ENCODE measurements around the gene C8A.

The C8A gene

DNA sequence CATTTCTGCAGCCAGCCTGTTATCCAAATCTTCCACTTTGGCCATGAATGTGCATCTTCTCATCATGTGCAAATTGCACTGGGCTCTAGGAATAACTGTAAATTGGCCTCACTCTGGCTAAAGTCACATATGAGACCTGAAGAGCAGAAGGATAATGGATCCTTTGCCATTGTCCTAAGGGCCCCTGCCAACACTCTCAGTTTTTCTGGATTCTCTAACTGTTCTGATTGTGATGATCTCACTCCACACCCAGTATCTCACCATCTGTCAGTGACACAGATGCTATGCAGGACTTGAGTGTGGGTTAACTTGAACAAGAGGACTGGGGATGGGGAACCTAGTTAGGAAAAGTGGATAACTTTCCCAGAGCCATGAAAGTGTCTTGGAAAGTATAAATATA, 26.9 kb upstream of the C8A start:
- no peak for TF ChIP-seq POLR2A (IDR thresholded peaks at IDR 0.05; ENCODE audit: low read depth, low read length)
- no peak for DNase-seq (ENCODE audit: insufficient read length, low spot score)
- no peak for FAIRE-seq

DNA sequence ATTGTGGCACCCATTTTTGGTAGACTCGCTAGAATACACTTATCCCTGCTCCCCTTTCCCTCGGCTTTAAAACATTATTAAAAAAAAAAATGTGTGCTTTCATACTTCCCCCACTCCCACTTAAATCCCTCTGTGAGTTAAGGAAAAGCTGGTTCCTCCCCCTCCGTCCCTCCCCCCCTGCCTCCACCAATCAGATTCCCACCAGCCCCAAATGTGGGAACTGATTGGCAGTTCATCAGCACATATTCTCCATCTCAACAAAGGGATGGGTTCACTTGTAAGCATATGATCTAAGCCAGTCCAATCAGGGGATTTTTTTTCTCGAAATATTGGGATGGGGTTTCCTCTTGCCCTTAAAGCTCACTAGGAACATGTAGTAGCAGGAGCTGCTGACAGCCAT, 24.5 kb upstream of the C8A start:
- no peak for TF ChIP-seq POLR2A (IDR thresholded peaks at IDR 0.05; ENCODE audit: low read depth, low read length)
- DNase-seq (ENCODE audit: insufficient read length, low spot score) (no peak), FAIRE-seq (no peak)

- FAIRE-seq = peak; percentile 15
- TF ChIP-seq POLR2A (IDR thresholded peaks at IDR 0.05; ENCODE audit: low read depth, low read length) = no peak
- DNase-seq (ENCODE audit: insufficient read length, low spot score) = peak; percentile 33
Observed at GRCh38 chr1:56831871-56832693, 22.5 kb upstream of the C8A start.

DNA sequence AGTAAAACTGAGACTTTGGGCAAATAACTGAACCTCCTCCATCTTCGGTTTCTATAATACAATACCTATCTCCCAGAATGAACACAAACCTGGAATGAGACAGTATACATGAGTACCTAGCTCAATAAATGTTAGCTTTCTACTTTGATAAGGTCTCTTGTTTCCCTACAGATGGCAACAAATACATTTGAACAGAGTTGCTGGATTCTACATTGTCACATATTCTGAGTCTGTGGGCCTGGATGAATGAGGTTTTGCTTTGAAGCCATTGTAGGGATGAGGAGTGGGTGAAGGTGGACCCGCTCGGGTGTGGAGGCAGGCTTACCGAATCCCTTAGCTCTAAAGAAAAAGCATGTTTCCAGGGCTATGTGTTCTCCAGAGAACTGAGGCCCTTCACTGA, 21.5 kb upstream of the C8A start:
- DNase-seq (ENCODE audit: insufficient read length, low spot score) (no peak), FAIRE-seq (no peak)
- no peak for TF ChIP-seq POLR2A (IDR thresholded peaks at IDR 0.05; ENCODE audit: low read depth, low read length)

- TF ChIP-seq POLR2A (IDR thresholded peaks at IDR 0.05; ENCODE audit: low read depth, low read length) = no peak
- FAIRE-seq = no peak
Observed at GRCh38 chr1:56834137-56834900, 20.3 kb upstream of the C8A start.

DNA sequence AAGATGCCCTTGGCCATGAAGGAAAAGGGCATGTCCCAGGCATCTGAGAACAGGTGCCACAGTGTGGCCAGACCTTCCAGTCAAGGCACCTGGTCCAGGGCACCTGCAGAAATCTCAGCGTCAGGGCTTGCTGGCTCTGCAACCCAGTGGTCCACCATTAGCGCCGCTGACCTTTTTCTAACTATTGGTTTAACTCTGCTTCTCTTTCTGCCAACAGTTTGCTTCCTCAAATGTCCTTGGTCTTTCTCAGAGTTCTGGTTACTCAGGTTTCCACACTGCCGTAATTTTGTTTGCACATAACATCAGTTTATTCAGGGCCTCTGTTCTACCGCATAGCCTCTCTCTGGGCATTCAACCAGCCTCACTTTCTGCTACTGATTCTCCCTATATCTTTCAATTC, 18.9 kb upstream of the C8A start:
- no peak for FAIRE-seq
- no peak for TF ChIP-seq POLR2A (IDR thresholded peaks at IDR 0.05; ENCODE audit: low read depth, low read length)
- DNase-seq (ENCODE audit: insufficient read length, low spot score) = no peak

More at GRCh38 chr1:56834137-56834900, 20.3 kb upstream of the C8A start:
- DNase-seq (ENCODE audit: insufficient read length, low spot score) = no peak

- no peak for TF ChIP-seq POLR2A (IDR thresholded peaks at IDR 0.05; ENCODE audit: low read depth, low read length)
- DNase-seq (ENCODE audit: insufficient read length, low spot score) = no peak
- no peak for FAIRE-seq
Observed at GRCh38 chr1:56836359-56836758, 18.2 kb upstream of the C8A start.

- FAIRE-seq = no peak
- DNase-seq (ENCODE audit: insufficient read length, low spot score) = no peak
- no peak for TF ChIP-seq POLR2A (IDR thresholded peaks at IDR 0.05; ENCODE audit: low read depth, low read length)
Observed at GRCh38 chr1:56837244-56837939, 17.2 kb upstream of the C8A start.

GRCh38 chr1:56838759-56839158, 15.8 kb upstream of the C8A start:
- DNase-seq (ENCODE audit: insufficient read length, low spot score) (no peak), FAIRE-seq (no peak)
- TF ChIP-seq POLR2A (IDR thresholded peaks at IDR 0.05; ENCODE audit: low read depth, low read length) = no peak

GRCh38 chr1:56843544-56843943, 11.1 kb upstream of the C8A start:
- FAIRE-seq (no peak), DNase-seq (ENCODE audit: insufficient read length, low spot score) (no peak)
- TF ChIP-seq POLR2A (IDR thresholded peaks at IDR 0.05; ENCODE audit: low read depth, low read length) = no peak

DNA sequence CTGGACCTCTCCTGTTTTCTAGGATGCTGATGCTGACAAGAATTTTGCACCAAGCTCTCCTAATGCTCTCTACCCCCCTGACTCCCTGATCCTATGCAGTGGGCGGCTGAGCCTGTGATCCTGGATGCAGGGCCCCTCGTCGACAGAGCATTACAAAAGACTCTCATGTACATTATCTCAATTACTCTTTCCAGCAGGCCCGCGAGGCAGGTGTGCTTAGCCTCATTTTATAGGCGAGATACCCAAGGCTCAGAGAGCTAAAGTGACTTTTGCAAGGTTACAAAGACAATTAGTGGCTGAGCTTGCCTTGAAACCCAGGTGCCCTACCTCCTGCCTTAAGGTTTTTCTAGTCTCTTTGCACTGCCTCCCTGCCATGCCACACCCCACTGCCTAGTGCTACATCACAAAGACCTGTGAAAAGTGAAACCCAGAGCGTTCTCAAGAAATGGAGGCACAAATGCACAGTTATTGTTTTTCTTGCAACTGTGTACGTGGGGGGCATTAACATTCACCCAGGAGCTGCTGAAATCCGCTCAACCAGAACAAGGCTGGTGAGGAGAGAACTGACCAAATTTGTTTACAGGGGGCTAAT, 10.0 kb upstream of the C8A start:
- DNase-seq (ENCODE audit: insufficient read length, low spot score) = no peak

GRCh38 chr1:56845343-56845742, 9.3 kb upstream of the C8A start:
- FAIRE-seq = no peak

More for the DNA sequence above, 10.0 kb upstream of the C8A start:
- no peak for TF ChIP-seq POLR2A (IDR thresholded peaks at IDR 0.05; ENCODE audit: low read depth, low read length)
- FAIRE-seq = no peak

DNA sequence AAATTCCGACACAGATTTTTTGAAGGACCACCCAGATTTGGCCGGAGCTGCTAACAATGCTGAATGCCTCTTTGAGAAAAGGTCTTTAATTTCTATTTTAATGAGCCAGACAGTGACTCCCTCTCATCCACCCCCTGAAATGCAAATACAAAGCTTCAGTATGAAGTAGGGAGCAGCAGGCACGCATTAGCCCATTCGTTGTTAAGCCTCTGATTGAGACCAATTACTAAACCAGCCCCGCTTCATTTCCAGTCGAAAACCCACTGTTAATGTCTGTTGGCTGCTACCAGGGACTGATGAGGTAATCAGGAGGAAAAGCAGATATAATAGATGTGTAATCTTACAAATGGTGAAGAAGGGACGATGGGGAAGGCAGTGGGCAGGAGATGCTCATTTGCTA, 4.8 kb upstream of the C8A start:
- no peak for FAIRE-seq

More at GRCh38 chr1:56845343-56845742, 9.3 kb upstream of the C8A start:
- TF ChIP-seq POLR2A (IDR thresholded peaks at IDR 0.05; ENCODE audit: low read depth, low read length) = no peak
- no peak for DNase-seq (ENCODE audit: insufficient read length, low spot score)

DNA sequence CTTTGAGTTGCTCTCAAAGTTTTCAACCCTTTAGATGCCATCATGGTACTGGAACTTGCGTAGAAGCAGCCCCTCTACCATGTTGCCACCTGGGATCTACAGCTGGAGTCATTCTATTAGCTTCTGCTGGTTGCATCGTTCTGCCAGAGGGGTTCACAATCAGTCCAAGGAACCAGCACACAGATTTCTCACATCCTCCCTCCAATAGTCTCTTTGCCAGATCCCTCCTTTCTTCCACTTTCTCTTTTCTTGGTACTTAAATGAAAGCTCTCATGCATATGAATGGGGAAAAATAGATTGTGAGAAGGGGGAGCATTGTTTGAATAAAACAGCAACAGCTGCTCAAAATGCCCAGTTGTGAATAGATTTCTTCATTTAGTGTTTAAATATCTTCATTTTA, 4.2 kb upstream of the C8A start:
- FAIRE-seq (no peak), DNase-seq (ENCODE audit: insufficient read length, low spot score) (no peak)
- TF ChIP-seq POLR2A (IDR thresholded peaks at IDR 0.05; ENCODE audit: low read depth, low read length) = no peak

More for the DNA sequence above, 4.8 kb upstream of the C8A start:
- TF ChIP-seq POLR2A (IDR thresholded peaks at IDR 0.05; ENCODE audit: low read depth, low read length) = no peak
- no peak for DNase-seq (ENCODE audit: insufficient read length, low spot score)

Data from H54 (cell line).